ENCODE results near the gene DST. TPM values are rescaled to one million over a fixed set of nuclear protein-coding genes. Genes with fewer than 3 reads are reported as not detected.

DST gene
- total RNA-seq, 1 donor from 2014 or later = 151 TPM

DNA sequence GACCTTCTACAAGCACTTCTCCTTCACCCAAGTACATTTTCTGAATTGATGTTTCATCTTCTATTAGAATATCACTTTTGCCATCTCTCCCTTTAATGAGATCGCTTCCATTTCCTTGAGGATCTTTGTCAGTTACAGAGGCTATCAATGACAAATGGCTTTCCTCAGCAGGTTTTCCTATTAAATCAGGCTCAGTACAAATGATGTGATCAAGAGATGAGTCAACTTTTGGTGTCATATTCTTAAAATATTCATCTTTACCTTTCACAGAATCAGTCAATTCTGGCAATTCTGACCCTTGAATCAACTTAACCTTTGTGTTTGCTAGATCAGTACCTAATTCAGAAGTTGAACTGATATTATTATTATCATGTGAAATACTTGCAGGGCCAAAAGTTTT, 37.3 kb downstream of the DST start:
- no peak for DNase-seq (ENCODE audit: low spot score, unreplicated experiment)
- Mint-ChIP-seq H3K4me1 (ENCODE audit: low read depth) (peaks cover 2% of the 10 kb centered on the region), H3K4me3 (ENCODE audit: low read depth) (no peak overlapping the region), H3K36me3 (ENCODE audit: insufficient read depth) (peaks cover 22% of the 10 kb centered on the region), H3K27ac (no peak overlapping the region), H3K27me3 (no peaks in the 10 kb centered on the region), H3K9me3 (ENCODE audit: low read depth) (no peaks in the 10 kb centered on the region)
- no peak for TF ChIP-seq CTCF (IDR thresholded peaks at IDR 0.05; ENCODE audit: unreplicated experiment)

DNA sequence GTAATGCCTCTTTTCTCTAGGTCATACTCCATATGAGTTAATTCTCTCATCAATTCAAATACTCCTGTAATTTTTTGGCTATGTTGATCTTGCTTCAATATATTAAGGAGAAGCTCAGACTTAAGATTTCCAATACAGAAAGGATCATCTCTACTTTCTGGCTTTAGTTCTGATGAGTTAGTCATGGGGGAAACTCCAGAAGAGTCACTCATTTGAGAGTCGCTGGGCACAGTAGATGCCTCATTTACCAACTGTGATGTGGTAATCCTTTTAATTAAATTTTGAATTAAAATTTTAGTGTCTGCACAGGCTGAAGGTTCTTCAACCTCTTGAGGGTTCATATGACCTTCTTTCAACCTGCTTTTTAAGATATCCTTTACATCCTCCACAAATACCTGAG, 38.5 kb downstream of the DST start:
- H3K27ac Mint-ChIP-seq = no peak overlapping the region
- H3K4me1 Mint-ChIP-seq (ENCODE audit: low read depth) = peaks cover 2% of the 10 kb centered on the region
- H3K27me3 Mint-ChIP-seq = no peaks in the 10 kb centered on the region
- peaks cover 22% of the 10 kb centered on the region for H3K36me3 Mint-ChIP-seq (ENCODE audit: insufficient read depth)
- no peaks in the 10 kb centered on the region for H3K9me3 Mint-ChIP-seq (ENCODE audit: low read depth)
- no peak for DNase-seq (ENCODE audit: low spot score, unreplicated experiment)
- no peak overlapping the region for H3K4me3 Mint-ChIP-seq (ENCODE audit: low read depth)
- no peak for TF ChIP-seq CTCF (IDR thresholded peaks at IDR 0.05; ENCODE audit: unreplicated experiment)

GRCh38 chr6:56601390-56601789, 41.3 kb downstream of the DST start:
- Mint-ChIP-seq H3K27ac (no peak overlapping the region), H3K4me1 (ENCODE audit: low read depth) (peaks cover 5% of the 10 kb centered on the region), H3K36me3 (ENCODE audit: insufficient read depth) (peaks cover 26% of the 10 kb centered on the region), H3K9me3 (ENCODE audit: low read depth) (no peaks in the 10 kb centered on the region), H3K27me3 (no peaks in the 10 kb centered on the region), H3K4me3 (ENCODE audit: low read depth) (no peak overlapping the region)
- TF ChIP-seq CTCF (IDR thresholded peaks at IDR 0.05; ENCODE audit: unreplicated experiment) = no peak
- DNase-seq (ENCODE audit: low spot score, unreplicated experiment) = no peak

DNA sequence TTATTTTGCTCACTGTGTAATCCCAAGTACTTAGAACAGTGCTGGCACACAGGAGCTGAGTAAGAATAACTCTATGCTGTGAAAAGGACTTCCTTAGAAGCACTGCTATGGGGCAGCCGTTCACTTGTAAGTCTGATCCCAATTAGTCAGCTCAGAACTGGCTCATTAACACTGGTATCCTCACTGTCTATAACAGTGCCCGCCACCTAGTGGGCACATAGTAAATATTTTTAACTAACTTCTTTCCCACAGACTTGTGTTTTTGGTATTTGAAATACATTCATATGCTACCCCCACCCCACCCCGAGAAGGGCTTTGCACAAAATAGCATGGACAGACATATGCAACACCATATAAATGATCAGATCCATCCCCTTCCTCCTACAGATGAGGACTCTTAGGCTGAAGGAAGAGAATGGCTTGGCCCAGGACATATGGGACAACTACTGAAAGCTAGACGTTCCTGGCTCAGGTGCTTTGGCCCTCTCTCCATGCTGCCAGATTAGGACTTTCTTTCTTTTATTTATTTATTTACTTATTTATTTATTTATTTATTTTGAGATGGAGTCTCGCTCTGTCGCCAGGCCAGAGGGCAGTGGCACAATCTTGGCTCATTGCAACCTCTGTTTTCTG, 47.1 kb downstream of the DST start:
- no peak overlapping the region for H3K27ac Mint-ChIP-seq
- peaks cover 3% of the 10 kb centered on the region for H3K4me1 Mint-ChIP-seq (ENCODE audit: low read depth)
- H3K9me3 Mint-ChIP-seq (ENCODE audit: low read depth) = no peaks in the 10 kb centered on the region
- H3K36me3 Mint-ChIP-seq (ENCODE audit: insufficient read depth) = peaks cover 27% of the 10 kb centered on the region
- no peak overlapping the region for H3K4me3 Mint-ChIP-seq (ENCODE audit: low read depth)
- H3K27me3 Mint-ChIP-seq = no peaks in the 10 kb centered on the region
- TF ChIP-seq CTCF (IDR thresholded peaks at IDR 0.05; ENCODE audit: unreplicated experiment) = peak; percentile 65
- DNase-seq (ENCODE audit: low spot score, unreplicated experiment) = no peak

- no peak for TF ChIP-seq CTCF (IDR thresholded peaks at IDR 0.05; ENCODE audit: unreplicated experiment)
- Mint-ChIP-seq H3K4me1 (ENCODE audit: low read depth) (peaks cover 3% of the 10 kb centered on the region), H3K27ac (no peak overlapping the region), H3K27me3 (no peaks in the 10 kb centered on the region), H3K36me3 (ENCODE audit: insufficient read depth) (peaks cover 27% of the 10 kb centered on the region), H3K9me3 (ENCODE audit: low read depth) (no peaks in the 10 kb centered on the region), H3K4me3 (ENCODE audit: low read depth) (no peak overlapping the region)
- no peak for DNase-seq (ENCODE audit: low spot score, unreplicated experiment)
Observed at GRCh38 chr6:56594699-56595098, 48.0 kb downstream of the DST start.

All from progenitor cell of endocrine pancreas (in vitro differentiated cells).